Activated CD4-positive, alpha-beta T cell treated with anti-CD3 and anti-CD28 coated beads, Interleukin-2, Interleukin-4, amounts not matched to agents 100 ng/mL and 50 ng/mL, durations not matched to agents 16 hours and 8 hours (primary cell): ENCODE measurements around the gene AASS.
"Not testable (repeated sequence)": the region's sequence is repeated elsewhere in the genome, so short reads cannot be mapped to it uniquely, and the experiment has no call there.

ENCODE experiments used
- DNase-seq: peaks from one replicate; pipeline ENCODE4 v3.0.0-alpha.2; 2020; ENCODE audit warnings: low spot score

The AASS gene

DNA sequence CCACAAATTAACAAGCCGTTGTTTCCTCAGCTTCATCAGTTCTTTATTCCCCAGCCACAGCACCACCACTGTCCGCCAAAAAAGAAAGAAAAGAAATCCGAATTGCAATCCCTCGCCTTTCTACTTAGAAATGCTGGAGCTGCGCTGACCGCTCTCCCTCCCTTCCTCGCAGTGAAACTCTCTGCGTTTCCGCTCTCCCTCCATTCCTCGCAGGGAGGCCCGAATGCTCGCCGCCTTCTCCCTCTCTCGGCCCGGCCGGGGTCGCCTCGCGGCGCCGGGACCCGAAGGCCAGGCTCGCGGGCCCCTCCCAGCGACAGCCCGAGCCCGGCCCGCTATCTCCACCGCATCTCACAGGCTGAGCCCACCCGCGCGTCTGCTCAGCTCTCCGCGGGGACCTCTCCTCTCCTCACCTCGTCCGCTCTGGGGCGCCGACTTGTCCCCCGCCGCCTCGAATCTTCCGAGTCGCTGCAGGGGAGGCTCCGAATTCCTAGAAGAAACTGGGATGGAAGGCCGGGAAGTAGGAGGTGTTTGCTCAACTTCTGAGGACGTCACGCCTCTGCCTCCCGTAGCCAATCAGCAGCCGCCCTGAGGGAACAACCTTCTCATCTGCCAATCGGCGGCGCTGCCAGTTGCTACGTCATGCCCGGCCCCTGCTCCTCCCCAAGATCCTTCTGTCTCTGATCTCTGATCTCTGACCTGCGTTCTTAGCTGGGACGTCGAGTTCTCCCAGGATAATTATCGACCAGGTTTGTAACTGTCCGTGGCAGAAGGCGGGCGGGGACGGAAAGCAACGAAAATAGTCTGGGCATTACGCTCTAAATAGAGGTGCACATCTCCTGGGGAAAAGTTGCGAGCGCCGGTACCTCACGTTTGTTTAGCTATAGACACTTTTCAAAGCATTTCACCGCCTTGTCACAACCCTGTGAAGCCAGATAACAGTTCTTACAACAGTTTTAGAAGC is at the start of gene AASS:
Gene AASS (minus strand): TSS at position 499 of the 961 bp plus-strand sequence. CDS start 10,523 bp downstream, outside the sequence.
- peak; percentile 72 for DNase-seq

DNA sequence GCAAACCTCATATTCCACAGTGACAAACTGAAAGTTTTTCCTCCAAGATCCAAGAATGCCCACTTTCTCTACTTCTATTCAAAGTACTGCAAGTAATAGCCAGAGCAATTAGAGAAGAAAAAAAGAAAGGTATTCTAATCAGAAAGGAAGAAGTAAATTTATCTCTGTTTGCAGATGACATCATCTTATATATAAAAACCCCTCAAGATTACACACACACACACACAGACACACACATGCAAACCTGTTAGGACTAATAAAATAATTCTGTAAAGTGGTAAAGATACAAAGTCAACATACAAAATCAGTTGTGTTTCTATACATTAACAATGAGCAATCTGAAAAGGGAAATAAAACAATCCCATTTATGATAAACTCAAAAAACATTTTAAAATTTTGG is 44.7 kb upstream of the AASS start:
- DNase-seq: no peak

DNA sequence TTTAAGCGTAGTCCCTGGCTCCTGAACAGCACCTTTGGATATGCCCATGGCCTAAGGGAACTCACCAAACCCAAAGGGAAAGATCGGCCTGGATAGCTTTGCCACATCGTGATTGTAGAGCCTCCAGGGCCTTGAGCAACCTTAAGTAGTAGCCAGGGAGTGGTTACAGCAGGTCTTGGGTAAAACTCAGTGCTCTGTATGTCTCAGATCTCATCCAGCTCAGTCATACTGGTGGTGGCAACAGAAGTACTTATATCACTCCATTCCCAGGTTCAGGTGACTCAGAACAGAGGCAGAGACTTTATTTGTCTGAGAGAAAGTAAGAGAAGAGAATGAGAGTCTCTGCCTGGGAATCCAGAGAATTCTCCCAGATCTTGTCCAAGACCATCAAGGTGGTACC is 39.1 kb upstream of the AASS start:
- no peak for DNase-seq

DNA sequence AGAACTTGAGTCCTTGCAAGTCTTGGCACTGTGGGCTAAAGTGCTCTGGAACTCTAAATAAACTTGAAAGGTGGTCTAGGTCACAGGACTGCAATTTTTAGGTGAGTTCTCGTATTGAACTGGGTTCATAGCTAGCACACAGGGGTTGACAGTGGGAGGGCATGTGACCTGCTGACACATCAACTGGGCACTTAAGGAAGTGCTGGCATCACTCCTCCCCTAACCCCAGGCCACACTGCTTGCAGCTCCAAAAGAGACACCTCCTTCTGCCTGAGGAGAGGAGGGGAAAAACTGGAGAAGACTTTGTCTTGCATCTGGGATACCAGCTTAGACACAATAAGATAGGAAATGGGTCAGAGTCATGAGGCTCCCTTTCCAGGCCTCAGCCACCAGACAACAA is 38.0 kb upstream of the AASS start:
- no peak for DNase-seq

DNA sequence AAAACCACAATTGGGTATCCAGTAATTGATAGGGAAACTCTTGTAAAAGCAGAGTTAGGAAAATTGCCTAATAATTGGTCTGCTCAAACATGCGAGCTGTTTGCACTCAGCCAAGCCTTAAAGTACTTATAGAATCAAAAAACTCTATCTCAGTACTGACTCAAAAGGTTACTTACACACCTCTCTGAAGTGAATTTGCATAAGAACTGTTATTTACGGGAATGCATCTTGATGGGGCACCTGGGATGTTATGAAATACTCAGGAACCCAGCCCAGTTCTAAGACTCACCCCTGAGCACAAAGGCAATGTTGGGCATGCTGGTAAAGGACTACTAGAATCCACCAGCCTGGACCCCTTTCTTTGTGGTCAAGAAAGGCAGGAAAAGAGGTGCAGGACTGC is 28.1 kb upstream of the AASS start:
- not testable (repeated sequence) for DNase-seq

DNA sequence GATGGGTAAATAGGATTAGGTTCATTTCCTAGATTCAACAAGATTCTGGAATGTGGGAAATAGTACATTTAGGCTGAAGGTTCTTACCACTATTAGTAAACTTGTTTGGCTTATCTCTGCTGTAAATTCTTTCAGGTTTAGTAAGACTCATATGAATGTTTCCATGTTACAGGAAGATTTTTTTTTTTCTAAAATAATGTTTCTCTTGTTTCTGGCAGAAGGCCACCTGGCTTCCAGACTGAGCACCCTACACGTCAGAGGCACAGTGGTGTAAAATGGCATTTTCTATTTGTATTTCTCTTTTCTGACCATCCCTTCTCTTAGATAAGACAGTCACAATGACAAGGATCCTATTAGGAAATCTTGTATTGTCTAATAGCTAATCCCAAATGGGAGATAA is 22.7 kb upstream of the AASS start:
- no peak for DNase-seq

DNA sequence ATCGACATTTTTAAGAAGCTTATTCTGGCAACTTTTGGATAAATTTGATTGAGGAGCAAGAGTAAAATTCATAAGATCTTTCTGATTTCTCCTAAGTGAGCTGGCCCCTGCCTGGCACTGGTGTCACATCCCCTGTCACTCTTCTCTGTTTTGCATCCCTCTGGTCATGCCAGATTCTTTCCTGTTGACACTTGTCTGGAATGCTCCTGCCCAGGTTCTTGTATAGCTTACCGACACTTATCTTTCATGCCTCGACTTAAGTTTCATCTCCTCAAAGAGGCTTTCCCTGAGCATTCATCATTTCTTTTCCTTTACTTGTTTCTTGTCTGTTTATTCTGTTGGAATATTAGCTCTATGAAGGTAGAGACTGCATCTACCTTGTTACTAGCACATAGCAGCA is 22.2 kb upstream of the AASS start:
- no peak for DNase-seq

DNA sequence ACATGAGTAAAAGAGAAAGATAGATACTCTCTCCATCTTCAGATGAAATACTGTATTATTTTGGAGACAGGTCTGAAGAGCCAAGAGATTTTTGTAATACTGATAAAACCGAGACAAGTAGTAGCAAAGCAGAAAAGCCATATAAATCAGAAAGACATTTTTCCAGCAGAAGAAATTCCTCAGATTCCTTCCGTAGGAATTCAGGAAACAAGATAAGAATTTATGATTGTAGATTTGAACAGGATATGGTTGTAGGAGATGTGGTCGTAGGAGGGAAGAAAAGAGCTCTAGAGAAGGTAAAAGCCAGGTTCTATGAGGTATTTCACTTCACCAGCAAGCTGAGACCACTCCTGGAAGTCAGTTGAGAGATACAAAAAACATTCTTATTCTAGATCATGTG is 17.6 kb upstream of the AASS start:
- DNase-seq: no peak

GRCh38 chr7:122155566-122155965 is 11.5 kb upstream of the AASS start:
- DNase-seq: no peak

GRCh38 chr7:122148878-122149277 is 4.8 kb upstream of the AASS start:
- no peak for DNase-seq

- no peak for DNase-seq
Measured at GRCh38 chr7:122148081-122148480, 4.0 kb upstream of the AASS start.

DNA sequence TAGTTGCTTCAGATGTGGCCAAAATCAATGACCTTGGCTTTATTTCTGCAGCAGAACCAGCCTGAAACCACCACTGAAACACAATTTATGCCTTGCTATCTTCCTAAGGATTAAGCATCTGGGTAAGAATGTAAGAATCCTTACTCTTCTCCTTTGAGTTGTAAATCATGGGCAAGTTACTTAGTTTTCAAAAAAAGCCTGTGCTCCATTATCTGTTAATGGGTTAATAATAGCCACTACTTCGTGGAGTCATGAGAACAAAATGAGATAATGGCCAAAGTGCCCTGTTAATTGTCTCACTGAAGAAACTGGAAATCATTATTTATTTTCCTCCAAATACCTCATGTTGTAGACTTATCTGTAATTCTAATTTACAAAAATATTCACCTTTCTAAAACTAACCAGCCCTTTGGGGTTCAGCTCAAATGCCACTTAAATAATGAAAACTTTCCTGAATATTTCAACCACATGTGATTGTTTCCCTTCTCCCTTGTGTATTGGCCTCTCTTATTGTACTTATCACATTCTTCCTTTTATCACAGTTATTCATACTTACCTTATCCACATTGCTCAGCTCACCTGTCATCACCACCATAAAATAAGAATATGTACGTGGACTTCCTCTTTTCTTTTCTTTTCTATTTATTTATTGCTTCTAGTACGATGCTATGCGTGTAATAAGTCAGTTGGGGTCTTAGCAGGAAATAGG is 2.0 kb upstream of the AASS start:
- no peak for DNase-seq

DNA sequence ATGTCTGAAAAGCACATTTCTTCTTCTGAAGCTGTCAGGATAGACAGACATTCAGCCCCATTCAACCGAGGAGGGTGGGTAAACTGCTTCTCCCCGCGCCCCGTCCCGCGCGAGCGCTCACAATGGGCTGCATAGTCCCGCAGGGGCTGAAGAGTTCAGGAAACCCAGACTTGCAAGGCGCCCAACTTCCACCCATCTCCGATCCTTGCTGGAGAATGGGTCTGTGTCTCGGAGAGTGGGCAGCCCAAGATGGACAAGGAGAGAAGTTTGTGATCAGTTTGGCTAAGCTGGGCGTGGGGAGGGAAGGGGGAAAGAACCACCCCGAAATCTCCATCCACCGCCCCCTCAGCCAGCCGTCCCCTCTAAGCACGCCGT is 686 bp downstream of the AASS start:
- no peak for DNase-seq

DNA sequence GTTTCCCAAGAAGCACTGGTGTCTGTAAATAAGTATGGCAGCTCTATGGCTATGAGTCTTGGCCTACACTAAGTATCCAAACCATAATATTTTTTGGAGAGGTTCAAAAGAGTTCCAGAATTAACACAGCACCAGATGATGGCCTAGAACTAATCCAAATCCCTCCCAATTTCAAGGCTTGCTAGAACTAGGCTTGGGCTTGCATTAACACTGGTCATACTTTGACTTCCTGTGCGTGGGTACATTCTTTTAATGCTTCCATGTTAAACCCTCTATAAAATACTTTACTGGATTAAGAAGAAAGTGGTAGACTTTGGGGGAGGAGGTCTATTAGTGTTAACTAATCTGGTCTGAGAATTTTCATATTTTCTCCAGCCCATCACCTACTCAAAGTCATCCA is 3.1 kb downstream of the AASS start:
- no peak for DNase-seq

GRCh38 chr7:122137251-122138077 is 6.6 kb downstream of the AASS start:
- DNase-seq: no peak

GRCh38 chr7:122136639-122137245 is 7.3 kb downstream of the AASS start:
- no peak for DNase-seq

DNA sequence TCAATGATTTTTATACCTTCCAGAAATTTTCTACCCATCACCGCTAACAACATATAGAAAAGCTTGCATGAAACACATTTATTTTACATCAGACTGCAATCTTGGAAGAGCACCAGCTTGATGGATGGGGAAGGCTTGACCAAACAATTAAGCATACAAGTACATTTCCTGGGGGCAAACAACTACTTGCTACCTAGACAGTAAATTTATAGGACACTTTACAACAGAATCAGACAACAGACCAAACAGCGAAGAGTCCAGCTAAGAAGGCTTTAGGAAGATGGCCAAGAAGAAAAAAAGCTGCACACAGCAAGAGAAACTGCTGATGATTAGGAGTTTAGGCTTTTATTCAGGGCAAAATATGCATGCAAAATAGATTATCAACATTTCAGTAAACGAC is 8.0 kb downstream of the AASS start:
- no peak for DNase-seq

- no peak for DNase-seq
Measured at GRCh38 chr7:122135275-122135674, 8.8 kb downstream of the AASS start.

GRCh38 chr7:122134793-122135192 is 9.3 kb downstream of the AASS start:
- not testable (repeated sequence) for DNase-seq

DNA sequence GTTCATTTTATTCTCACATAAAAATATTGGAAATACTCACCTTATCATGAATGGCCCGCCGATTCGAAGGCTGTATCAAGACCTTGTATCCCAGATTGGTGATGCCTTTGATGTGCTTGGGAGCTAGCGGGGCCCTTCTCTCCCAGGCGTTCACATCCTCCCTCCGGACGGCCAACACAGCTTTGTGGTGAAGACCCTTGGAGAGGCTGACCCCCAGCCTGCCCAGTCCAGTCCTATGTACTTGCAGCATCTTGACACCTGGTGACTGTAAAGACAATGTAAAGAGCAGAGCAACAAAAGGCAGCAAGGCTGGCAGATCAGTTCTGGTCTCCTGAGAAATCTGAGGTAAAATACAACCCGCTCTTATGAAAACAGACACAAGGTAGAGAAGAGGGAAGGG is 10.6 kb downstream of the AASS start:
- DNase-seq: no peak

DNA sequence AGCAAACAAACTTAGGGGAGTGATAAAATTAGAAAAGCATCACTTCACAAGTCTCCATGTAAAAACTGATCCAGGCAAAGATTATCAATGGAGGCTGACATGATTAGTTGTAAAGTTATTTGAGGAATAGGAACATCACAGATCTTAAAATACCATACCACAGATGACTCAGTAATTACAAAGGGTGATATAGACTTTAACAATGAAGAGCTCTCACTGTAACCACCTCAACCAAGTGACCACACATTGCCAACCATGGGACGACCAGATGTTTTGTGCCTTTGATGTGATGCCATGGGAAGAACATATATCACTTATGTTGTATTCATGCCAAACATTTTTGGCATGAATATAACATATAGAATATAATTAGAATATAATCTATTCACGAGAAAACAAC is 11.7 kb downstream of the AASS start:
- DNase-seq: no peak

DNA sequence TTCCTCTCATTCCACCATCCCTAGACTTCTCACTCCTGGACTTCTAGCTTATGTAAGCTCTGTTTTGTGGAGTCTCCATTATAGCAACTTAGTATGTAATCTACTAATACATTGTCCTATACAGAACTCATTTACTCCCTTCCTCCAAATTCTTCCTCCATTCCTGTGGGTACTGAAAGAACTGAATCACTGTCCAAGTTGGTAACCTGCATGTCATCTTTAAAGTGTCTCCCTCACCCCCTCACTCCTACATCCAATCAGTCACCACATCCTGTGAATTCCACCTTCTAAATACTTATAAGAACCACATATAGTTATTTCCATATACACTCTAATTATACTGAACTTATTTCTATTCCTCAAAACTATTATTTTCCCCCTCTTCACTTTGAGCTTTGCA is 20.3 kb downstream of the AASS start:
- no peak for DNase-seq
